GM18498 (cell line): ENCODE data around the gene HAO2.
"Not testable (repeated sequence)": the region's sequence is repeated elsewhere in the genome, so short reads cannot be mapped to it uniquely, and the experiment has no call there.

Source experiments
- ATAC-seq: cut with Tn5 transposase; IDR thresholded peaks from one replicate; pipeline ENCODE4 v1.9.1; 2021; ENCODE audit warnings: mild to moderate bottlenecking, moderate library complexity; ENCODE audit not compliant: unreplicated experiment

The HAO2 gene

GRCh38 chr1:119368554-119368953, at the start of gene HAO2:
HAO2 (plus strand) TSS chr1:119368785; CDS start chr1:119381086, 12,301 bp downstream.
- no peak for ATAC-seq

- no peak for ATAC-seq
Observed at GRCh38 chr1:119320100-119320499, 48.5 kb upstream of the HAO2 start.

GRCh38 chr1:119321666-119322419, 46.7 kb upstream of the HAO2 start:
- ATAC-seq, result no peak

GRCh38 chr1:119323216-119323982, 45.2 kb upstream of the HAO2 start:
- ATAC-seq, result peak; percentile 79

- peak; percentile 30 for ATAC-seq
Observed at GRCh38 chr1:119324198-119324597, 44.4 kb upstream of the HAO2 start.

- no peak for ATAC-seq
Observed at GRCh38 chr1:119326251-119326650, 42.3 kb upstream of the HAO2 start.

GRCh38 chr1:119327094-119327449, 41.5 kb upstream of the HAO2 start:
- peak; percentile 11 for ATAC-seq

- ATAC-seq, result peak; percentile 35
Observed at GRCh38 chr1:119327450-119328155, 41.0 kb upstream of the HAO2 start.

GRCh38 chr1:119329541-119330461, 38.8 kb upstream of the HAO2 start:
- no peak for ATAC-seq

GRCh38 chr1:119330466-119331189, 38.0 kb upstream of the HAO2 start:
- no peak for ATAC-seq

GRCh38 chr1:119331190-119331515, 37.4 kb upstream of the HAO2 start:
- ATAC-seq, result no peak

GRCh38 chr1:119331915-119332314, 36.7 kb upstream of the HAO2 start:
- ATAC-seq, result no peak

GRCh38 chr1:119332622-119333021, 36.0 kb upstream of the HAO2 start:
- no peak for ATAC-seq

GRCh38 chr1:119333163-119333896, 35.3 kb upstream of the HAO2 start:
- no peak for ATAC-seq

GRCh38 chr1:119333897-119334250, 34.7 kb upstream of the HAO2 start:
- ATAC-seq, result not testable (repeated sequence)

GRCh38 chr1:119336848-119337247, 31.7 kb upstream of the HAO2 start:
- no peak for ATAC-seq

GRCh38 chr1:119338004-119338403, 30.6 kb upstream of the HAO2 start:
- ATAC-seq, result no peak

- ATAC-seq, result no peak
Observed at GRCh38 chr1:119338757-119339156, 29.8 kb upstream of the HAO2 start.

GRCh38 chr1:119340861-119341261, 27.7 kb upstream of the HAO2 start:
- ATAC-seq, result no peak
